ENCODE measurements around the gene TMEM150A. TPM values are rescaled to one million over a fixed set of nuclear protein-coding genes. Genes with fewer than 3 reads are reported as not detected.
A peak's percentile ranks its signal among the peaks of the same experiment; 100 is the strongest.

TMEM150A gene
- total RNA-seq, 1 experiment from 2014 or later: 19.3 TPM

- H3K18ac ChIP-seq (ENCODE audit: insufficient read length, low read depth, low read length): no peak overlapping the region
- H3T11ph ChIP-seq (ENCODE audit: low read length): no peak overlapping the region
- H2AFZ ChIP-seq (ENCODE audit: low read length): no peak overlapping the region
- no peak overlapping the region for H2AK5ac ChIP-seq (ENCODE audit: insufficient read length, low read length)
- H3K79me2 ChIP-seq (ENCODE audit: insufficient read depth, low read length): no peaks in the 10 kb centered on the region
- H4K20me1 ChIP-seq (ENCODE audit: control insufficient read depth, insufficient read depth, insufficient read length): no peaks in the 10 kb centered on the region
- Mint-ChIP-seq H3K4me1 (no peaks in the 10 kb centered on the region), H3K27me3 (ENCODE audit: low read depth) (no peaks in the 10 kb centered on the region), H3K4me3 (peak overlapping the region in 1 of 2 experiments; percentile 26; a peak in 2 of 5 replicates), H3K9me3 (no peaks in the 10 kb centered on the region), H3K36me3 (ENCODE audit: insufficient read depth in 1 of 3, low read depth in 3 of 3) (peaks cover 47 to 82% (median 68%) of the 10 kb centered on the region in 3 experiments), H3K27ac (no peak overlapping the region; a peak in 1 of 7 replicates)
- H2BK120ac ChIP-seq (ENCODE audit: low read depth, low read length, poor library complexity, severe bottlenecking): no peak overlapping the region
- no peak overlapping the region for H2BK20ac ChIP-seq (ENCODE audit: low read depth, low read length, poor library complexity, severe bottlenecking)
- no peak for TF ChIP-seq CTCF (conservative IDR thresholded peaks at IDR 0.05)
- H2BK12ac ChIP-seq (ENCODE audit: insufficient read length, low read depth, low read length): no peak overlapping the region
- H3K27ac ChIP-seq (ENCODE audit: insufficient read length, low read depth, low read length): no peak overlapping the region
- no peak overlapping the region for H3K4ac ChIP-seq (ENCODE audit: low read depth, low read length)
- no peak overlapping the region for H2BK15ac ChIP-seq (ENCODE audit: low read depth, low read length)
- no peaks in the 10 kb centered on the region for H3K27me3 ChIP-seq (ENCODE audit: insufficient read depth, low read length)
- H4K5ac ChIP-seq (ENCODE audit: insufficient read length, low read depth, low read length): no peak overlapping the region
- no peak overlapping the region for H4K8ac ChIP-seq (replicated peaks; ENCODE audit: insufficient read length, low read depth, low read length)
- no peaks in the 10 kb centered on the region for H3K4me1 ChIP-seq (ENCODE audit: insufficient read depth, low read length)
- no peaks in the 10 kb centered on the region for H3K23me2 ChIP-seq (ENCODE audit: insufficient read length, low read depth, low read length, poor library complexity, severe bottlenecking)
- H3K9me3 ChIP-seq (ENCODE audit: control insufficient read depth, low read depth, low read length): no peaks in the 10 kb centered on the region
- no peak overlapping the region for H2BK5ac ChIP-seq (ENCODE audit: insufficient read length, low read length)
- WGBS (ENCODE audit: extremely low coverage, insufficient read length, low lambda C conversion rate): no CpG with 5 or more reads among the region's 5 CpGs
- no peak overlapping the region for H3K23ac ChIP-seq (ENCODE audit: insufficient read length, low read depth, low read length)
- DNase-seq: no peak
- H3K14ac ChIP-seq (ENCODE audit: insufficient read depth, low read length): no peak overlapping the region
- H4K91ac ChIP-seq (ENCODE audit: insufficient read length, low read depth, low read length): no peak overlapping the region
- no peak overlapping the region for H3K9ac ChIP-seq (ENCODE audit: extremely low read depth, insufficient read length, low read length)
- H3K56ac ChIP-seq (ENCODE audit: insufficient read length, low read depth, low read length): no peak overlapping the region
- H3K4me2 ChIP-seq (ENCODE audit: insufficient read depth, insufficient read length, low read length): no peak overlapping the region
- peaks cover 7% of the 10 kb centered on the region for H3K79me1 ChIP-seq (ENCODE audit: insufficient read depth, low read depth, low read length, poor library complexity, severe bottlenecking)
These were observed 21.5 kb upstream of the TMEM150A start for GRCh38 chr2:85623991-85624390.

All from H9 (cell line).